Loucy (cell line): ENCODE results near the gene FUBP1.

Experiments
- EZH2phosphoT487 ChIP-seq: fragments of 200-600 bp; IDR thresholded peaks from 2 replicates; pipeline ENCODE4 v1.6.1; 2018; ENCODE audit warnings: antibody characterized with exemption, mild to moderate bottlenecking, moderate library complexity, borderline replicate concordance
- TF ChIP-seq, protein P1 (sequence below): fragments of 200-600 bp; sonication (generic); conservative IDR thresholded peaks from 2 replicates; pipeline ENCODE4 v1.5.1; 2014; ENCODE audit warnings: mild to moderate bottlenecking, antibody characterized with exemption, low read length

DNA sequence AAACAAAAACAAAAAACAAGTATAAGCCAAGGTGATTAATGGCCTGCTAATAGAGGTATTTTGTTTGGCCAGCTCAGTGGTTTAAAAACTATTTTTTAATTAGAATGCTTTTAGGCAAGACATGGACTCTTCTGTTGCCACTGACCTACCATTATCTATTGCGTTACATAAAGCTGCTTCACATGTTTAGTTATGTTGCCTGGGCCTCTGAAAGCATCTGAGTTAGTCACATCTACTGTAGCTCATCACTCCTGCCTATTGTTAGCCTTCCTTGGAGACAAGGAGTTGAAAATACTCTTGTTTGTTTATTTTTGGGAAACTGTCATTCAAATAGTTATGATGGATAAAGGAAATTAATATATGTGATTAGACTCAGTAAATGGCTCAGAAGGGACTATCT is 40.2 kb upstream of the FUBP1 start:
- TF ChIP-seq, protein P1, sequence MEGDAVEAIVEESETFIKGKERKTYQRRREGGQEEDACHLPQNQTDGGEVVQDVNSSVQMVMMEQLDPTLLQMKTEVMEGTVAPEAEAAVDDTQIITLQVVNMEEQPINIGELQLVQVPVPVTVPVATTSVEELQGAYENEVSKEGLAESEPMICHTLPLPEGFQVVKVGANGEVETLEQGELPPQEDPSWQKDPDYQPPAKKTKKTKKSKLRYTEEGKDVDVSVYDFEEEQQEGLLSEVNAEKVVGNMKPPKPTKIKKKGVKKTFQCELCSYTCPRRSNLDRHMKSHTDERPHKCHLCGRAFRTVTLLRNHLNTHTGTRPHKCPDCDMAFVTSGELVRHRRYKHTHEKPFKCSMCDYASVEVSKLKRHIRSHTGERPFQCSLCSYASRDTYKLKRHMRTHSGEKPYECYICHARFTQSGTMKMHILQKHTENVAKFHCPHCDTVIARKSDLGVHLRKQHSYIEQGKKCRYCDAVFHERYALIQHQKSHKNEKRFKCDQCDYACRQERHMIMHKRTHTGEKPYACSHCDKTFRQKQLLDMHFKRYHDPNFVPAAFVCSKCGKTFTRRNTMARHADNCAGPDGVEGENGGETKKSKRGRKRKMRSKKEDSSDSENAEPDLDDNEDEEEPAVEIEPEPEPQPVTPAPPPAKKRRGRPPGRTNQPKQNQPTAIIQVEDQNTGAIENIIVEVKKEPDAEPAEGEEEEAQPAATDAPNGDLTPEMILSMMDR: no peak
- TF ChIP-seq EZH2phosphoT487: no peak
